ES-I3 (cell line): Measurements from ENCODE around the gene C2orf92.

Experiments
- H3K36me3 ChIP-seq: 2 replicates; pipeline ENCODE4 v1.6.1; 2013; ENCODE audit warnings: mild to moderate bottlenecking, low read length, control low read depth, moderate library complexity; ENCODE audit not compliant: insufficient read depth
- H3K4me1 ChIP-seq: 2 replicates; pipeline ENCODE4 v1.6.1; 2013; ENCODE audit warnings: mild to moderate bottlenecking, control low read depth, low read length; ENCODE audit not compliant: insufficient read depth
- H3K9ac ChIP-seq: 2 replicates; pipeline ENCODE4 v1.6.1; 2013; ENCODE audit warnings: low read depth, mild to moderate bottlenecking, low read length, moderate library complexity
- H3K9me3 ChIP-seq: 2 replicates; pipeline ENCODE4 v1.6.1; 2013; ENCODE audit warnings: mild to moderate bottlenecking, low read length, moderate library complexity; ENCODE audit not compliant: control insufficient read depth, insufficient read depth

C2orf92 gene

GRCh38 chr2:97719362-97720155 lies 50.0 kb downstream of the C2orf92 start:
- no peak overlapping the region for H3K9ac ChIP-seq
- no peaks in the 10 kb centered on the region for H3K36me3 ChIP-seq
- no peaks in the 10 kb centered on the region for H3K9me3 ChIP-seq
- H3K4me1 ChIP-seq, result peaks cover 3% of the 10 kb centered on the region

GRCh38 chr2:97720746-97721145 lies 51.2 kb downstream of the C2orf92 start:
- Histone ChIP-seq H3K4me1 (peaks cover 3% of the 10 kb centered on the region), H3K9ac (no peak overlapping the region), H3K36me3 (no peaks in the 10 kb centered on the region), H3K9me3 (no peaks in the 10 kb centered on the region)

GRCh38 chr2:97722227-97722626 lies 52.7 kb downstream of the C2orf92 start:
- Histone ChIP-seq H3K36me3 (no peaks in the 10 kb centered on the region), H3K9ac (no peak overlapping the region), H3K9me3 (no peaks in the 10 kb centered on the region), H3K4me1 (peaks cover 3% of the 10 kb centered on the region)

- Histone ChIP-seq H3K36me3 (no peaks in the 10 kb centered on the region), H3K9ac (no peak overlapping the region), H3K9me3 (no peaks in the 10 kb centered on the region), H3K4me1 (peaks cover 3% of the 10 kb centered on the region)
Observed at GRCh38 chr2:97723156-97724072, 53.9 kb downstream of the C2orf92 start.

GRCh38 chr2:97724073-97724410 lies 54.5 kb downstream of the C2orf92 start:
- no peaks in the 10 kb centered on the region for H3K9me3 ChIP-seq
- no peak overlapping the region for H3K9ac ChIP-seq

GRCh38 chr2:97724501-97724900 lies 55.0 kb downstream of the C2orf92 start:
- no peaks in the 10 kb centered on the region; the same call in 1 of the 2 replicates for H3K9me3 ChIP-seq
- no peaks in the 10 kb centered on the region for H3K36me3 ChIP-seq
- H3K9ac ChIP-seq, result no peak overlapping the region
- peaks cover 3% of the 10 kb centered on the region for H3K4me1 ChIP-seq

More at GRCh38 chr2:97724073-97724410, 54.5 kb downstream of the C2orf92 start:
- Histone ChIP-seq H3K36me3 (no peaks in the 10 kb centered on the region), H3K4me1 (peaks cover 3% of the 10 kb centered on the region)

GRCh38 chr2:97724946-97725688 lies 55.6 kb downstream of the C2orf92 start:
- Histone ChIP-seq H3K9ac (no peak overlapping the region), H3K9me3 (no peaks in the 10 kb centered on the region; the same call in 1 of the 2 replicates), H3K36me3 (no peaks in the 10 kb centered on the region), H3K4me1 (peaks cover 3% of the 10 kb centered on the region)

- Histone ChIP-seq H3K9ac (no peak overlapping the region), H3K9me3 (no peaks in the 10 kb centered on the region; the same call in 1 of the 2 replicates), H3K4me1 (no peaks in the 10 kb centered on the region), H3K36me3 (no peaks in the 10 kb centered on the region)
Observed at GRCh38 chr2:97726261-97727064, 57.0 kb downstream of the C2orf92 start.

- Histone ChIP-seq H3K9ac (no peak overlapping the region), H3K4me1 (no peaks in the 10 kb centered on the region), H3K9me3 (no peaks in the 10 kb centered on the region; the same call in 1 of the 2 replicates), H3K36me3 (no peaks in the 10 kb centered on the region)
Observed at GRCh38 chr2:97727296-97727695, 57.8 kb downstream of the C2orf92 start.

- H3K9ac ChIP-seq, result no peak overlapping the region
- H3K4me1 ChIP-seq, result no peaks in the 10 kb centered on the region
- H3K9me3 ChIP-seq, result no peaks in the 10 kb centered on the region; the same call in 1 of the 2 replicates
- no peaks in the 10 kb centered on the region for H3K36me3 ChIP-seq
Observed at GRCh38 chr2:97728091-97728731, 58.7 kb downstream of the C2orf92 start.

GRCh38 chr2:97730245-97730644 lies 60.7 kb downstream of the C2orf92 start:
- H3K9ac ChIP-seq, result no peak overlapping the region
- H3K9me3 ChIP-seq, result no peaks in the 10 kb centered on the region; the same call in 1 of the 2 replicates
- no peaks in the 10 kb centered on the region for H3K36me3 ChIP-seq
- no peaks in the 10 kb centered on the region for H3K4me1 ChIP-seq

- Histone ChIP-seq H3K9me3 (no peaks in the 10 kb centered on the region; the same call in 1 of the 2 replicates), H3K36me3 (no peaks in the 10 kb centered on the region), H3K9ac (no peak overlapping the region), H3K4me1 (no peaks in the 10 kb centered on the region)
Observed at GRCh38 chr2:97731274-97732020, 61.9 kb downstream of the C2orf92 start.
